ENCODE data around the gene SYTL4. TPM values are rescaled to one million over a fixed set of nuclear protein-coding genes. Genes with fewer than 3 reads are reported as not detected.

SYTL4 gene
- total RNA-seq, 2 experiments from 2014 or later, result not detected

DNA sequence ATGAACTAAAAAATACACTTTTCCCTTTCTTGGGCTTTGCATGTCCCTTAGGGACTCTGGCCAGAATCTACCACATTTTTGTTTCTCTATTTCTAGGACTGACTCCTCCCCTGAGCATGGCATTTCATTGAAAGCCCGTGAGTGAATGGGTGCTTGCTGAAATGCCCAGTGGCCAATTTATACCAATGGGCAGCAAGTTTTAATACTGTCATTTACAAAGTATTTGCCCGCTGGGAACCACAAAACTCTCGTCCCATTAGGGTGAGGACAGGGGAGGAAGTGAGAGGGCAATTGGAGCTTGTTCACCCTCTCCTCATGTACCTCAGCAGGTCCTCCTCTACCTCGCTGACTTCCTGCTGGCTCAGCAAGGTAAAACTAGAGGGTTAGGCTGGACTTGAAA is 86.8 kb downstream of the SYTL4 start:
- no peak overlapping the region for H2AFZ ChIP-seq (ENCODE audit: low read length)
- H3K4me2 ChIP-seq (ENCODE audit: low read length), result no peak overlapping the region
- DNase-seq (ENCODE audit: low spot score), result no peak
- H4K20me1 ChIP-seq (ENCODE audit: insufficient read depth, low read length), result no peaks in the 10 kb centered on the region
- no peaks in the 10 kb centered on the region for H3K9me3 ChIP-seq (ENCODE audit: low read length)
- POLR2A ChIA-PET, result no interaction called here
- no peak overlapping the region for H3K27ac ChIP-seq (ENCODE audit: low read depth, low read length, poor library complexity, severe bottlenecking)
- intact Hi-C loops (cut with micrococcal nuclease; ENCODE audit: unreplicated experiment), result no loop called here
- no peaks in the 10 kb centered on the region for H3K9me2 ChIP-seq (ENCODE audit: insufficient read depth, low read length)
- no peak for TF ChIP-seq EZH2phosphoT487 (IDR thresholded peaks at IDR 0.05; ENCODE audit: borderline replicate concordance, low read depth, low read length)
- TF ChIP-seq, protein P1, sequence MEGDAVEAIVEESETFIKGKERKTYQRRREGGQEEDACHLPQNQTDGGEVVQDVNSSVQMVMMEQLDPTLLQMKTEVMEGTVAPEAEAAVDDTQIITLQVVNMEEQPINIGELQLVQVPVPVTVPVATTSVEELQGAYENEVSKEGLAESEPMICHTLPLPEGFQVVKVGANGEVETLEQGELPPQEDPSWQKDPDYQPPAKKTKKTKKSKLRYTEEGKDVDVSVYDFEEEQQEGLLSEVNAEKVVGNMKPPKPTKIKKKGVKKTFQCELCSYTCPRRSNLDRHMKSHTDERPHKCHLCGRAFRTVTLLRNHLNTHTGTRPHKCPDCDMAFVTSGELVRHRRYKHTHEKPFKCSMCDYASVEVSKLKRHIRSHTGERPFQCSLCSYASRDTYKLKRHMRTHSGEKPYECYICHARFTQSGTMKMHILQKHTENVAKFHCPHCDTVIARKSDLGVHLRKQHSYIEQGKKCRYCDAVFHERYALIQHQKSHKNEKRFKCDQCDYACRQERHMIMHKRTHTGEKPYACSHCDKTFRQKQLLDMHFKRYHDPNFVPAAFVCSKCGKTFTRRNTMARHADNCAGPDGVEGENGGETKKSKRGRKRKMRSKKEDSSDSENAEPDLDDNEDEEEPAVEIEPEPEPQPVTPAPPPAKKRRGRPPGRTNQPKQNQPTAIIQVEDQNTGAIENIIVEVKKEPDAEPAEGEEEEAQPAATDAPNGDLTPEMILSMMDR (conservative IDR thresholded peaks at IDR 0.05; ENCODE audit: low read length), result no peak
- peaks cover 10% of the 10 kb centered on the region for H3K4me1 ChIP-seq (ENCODE audit: insufficient read depth, low read length, poor library complexity, severe bottlenecking)
- CTCF ChIA-PET (ENCODE audit: unreplicated experiment), result no interaction called here
- no peaks in the 10 kb centered on the region for H3K36me3 ChIP-seq (ENCODE audit: insufficient read depth, low read length)
- no peaks in the 10 kb centered on the region for H3K79me2 ChIP-seq (ENCODE audit: insufficient read depth, low read depth, low read length)
- no TSS peak for BruUV-seq (replicated peaks)
- no peak overlapping the region for H3K4me3 ChIP-seq (ENCODE audit: low read depth, low read length, poor library complexity, severe bottlenecking)

DNA sequence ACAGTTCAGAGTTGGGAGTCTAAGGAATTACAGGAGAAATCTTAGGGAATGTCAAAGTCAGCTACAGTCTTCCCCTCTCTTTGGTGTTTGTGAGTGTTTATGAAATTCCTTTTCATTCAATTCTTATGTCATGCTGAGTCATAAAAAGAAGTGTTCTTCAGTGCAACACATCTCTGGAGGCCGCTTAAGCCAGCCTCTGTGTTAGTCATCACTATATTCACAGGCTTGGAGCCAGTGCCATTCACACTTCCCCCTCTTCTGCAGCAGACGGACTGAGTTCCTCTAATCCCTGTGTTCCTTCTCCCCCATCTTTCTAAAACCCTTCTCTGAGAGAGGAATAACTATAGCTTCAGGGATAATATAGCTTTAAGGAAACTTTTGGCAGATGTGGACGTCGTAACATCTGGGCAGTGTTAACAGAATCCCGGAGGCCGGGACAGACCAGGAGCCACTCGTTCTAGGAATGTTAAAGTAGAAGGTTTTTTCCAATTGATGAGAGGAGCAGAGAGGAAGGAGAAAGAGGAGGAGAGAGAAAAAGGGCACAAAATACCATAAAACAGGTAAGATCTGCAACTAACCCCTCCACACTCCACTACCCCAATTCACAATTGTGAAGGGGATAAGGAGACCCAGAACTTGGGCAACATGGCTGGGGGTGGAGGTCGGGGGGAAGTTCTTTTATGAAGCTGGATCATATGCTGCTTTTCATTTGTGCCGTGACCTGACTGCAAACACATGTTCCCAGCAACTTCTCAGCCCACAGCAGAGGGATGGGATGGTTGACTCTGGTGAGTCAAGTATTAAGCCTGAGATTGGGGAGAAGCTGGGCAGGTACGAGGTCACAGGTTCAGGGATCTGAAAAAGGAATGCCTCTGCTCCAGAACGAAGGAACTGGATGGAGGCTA is 87.7 kb downstream of the SYTL4 start, which contains the start of gene SRPX2:
Gene SRPX2 (plus strand): TSS at position 244 of the 905 bp plus-strand sequence. CDS start 2,124 bp downstream, outside the sequence.
- peaks cover 10% of the 10 kb centered on the region for H3K4me1 ChIP-seq (ENCODE audit: insufficient read depth, low read length, poor library complexity, severe bottlenecking)
- H3K27ac ChIP-seq (ENCODE audit: low read depth, low read length, poor library complexity, severe bottlenecking), result no peak within 1 kb of the TSS
- CTCF ChIA-PET (ENCODE audit: unreplicated experiment), result no interaction called here
- H3K9me2 ChIP-seq (ENCODE audit: insufficient read depth, low read length), result no peaks in the 10 kb centered on the region
- no peak within 1 kb of the TSS for H3K4me2 ChIP-seq (ENCODE audit: low read length)
- POLR2A ChIA-PET, result interaction anchor here (0.7 kb wide), 1 partner anchor 226 kb away, joined by 3 read pairs; no protein-coding TSS in a partner anchor
- no peak for DNase-seq (ENCODE audit: low spot score)
- no peaks in the 10 kb centered on the region for H4K20me1 ChIP-seq (ENCODE audit: insufficient read depth, low read length)
- intact Hi-C loops (cut with micrococcal nuclease; ENCODE audit: unreplicated experiment), result no loop called here
- no peak within 1 kb of the TSS for H2AFZ ChIP-seq (ENCODE audit: low read length)
- BruUV-seq (replicated peaks), result no TSS peak
- no peaks in the 10 kb centered on the region for H3K79me2 ChIP-seq (ENCODE audit: insufficient read depth, low read depth, low read length)
- TF ChIP-seq, protein P1 (conservative IDR thresholded peaks at IDR 0.05; ENCODE audit: low read length), result no peak
- no peak for TF ChIP-seq EZH2phosphoT487 (IDR thresholded peaks at IDR 0.05; ENCODE audit: borderline replicate concordance, low read depth, low read length)
- H3K4me3 ChIP-seq (ENCODE audit: low read depth, low read length, poor library complexity, severe bottlenecking), result no peak within 1 kb of the TSS
- no peaks in the 10 kb centered on the region for H3K9me3 ChIP-seq (ENCODE audit: low read length)
- no peaks in the 10 kb centered on the region for H3K36me3 ChIP-seq (ENCODE audit: insufficient read depth, low read length)

DNA sequence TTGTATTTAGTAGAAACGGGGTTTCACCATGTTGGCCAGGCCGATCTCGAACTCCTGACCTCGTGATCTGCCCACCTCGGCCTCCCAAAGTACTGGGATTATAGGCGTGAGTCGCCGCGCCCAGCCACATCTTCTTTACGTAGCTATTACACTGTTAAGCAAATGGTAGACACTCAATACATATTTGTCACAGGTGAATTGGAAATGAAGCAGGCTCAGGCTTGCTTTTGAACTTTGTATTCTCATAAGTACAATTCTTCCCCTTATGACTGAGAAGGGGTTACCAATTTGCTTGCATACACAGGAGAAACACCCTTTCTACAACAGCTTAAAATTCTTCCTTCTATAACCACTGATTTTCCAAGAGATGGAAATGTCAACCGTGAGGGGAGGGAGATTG is 88.7 kb downstream of the SYTL4 start:
- Histone ChIP-seq H4K20me1 (ENCODE audit: insufficient read depth, low read length) (no peaks in the 10 kb centered on the region), H3K27ac (ENCODE audit: low read depth, low read length, poor library complexity, severe bottlenecking) (no peak overlapping the region), H3K4me2 (ENCODE audit: low read length) (no peak overlapping the region), H3K9me3 (ENCODE audit: low read length) (no peaks in the 10 kb centered on the region), H2AFZ (ENCODE audit: low read length) (no peak overlapping the region), H3K79me2 (ENCODE audit: insufficient read depth, low read depth, low read length) (no peaks in the 10 kb centered on the region), H3K9me2 (ENCODE audit: insufficient read depth, low read length) (no peaks in the 10 kb centered on the region), H3K4me3 (ENCODE audit: low read depth, low read length, poor library complexity, severe bottlenecking) (no peak overlapping the region), H3K4me1 (ENCODE audit: insufficient read depth, low read length, poor library complexity, severe bottlenecking) (peaks cover 10% of the 10 kb centered on the region), H3K36me3 (ENCODE audit: insufficient read depth, low read length) (no peaks in the 10 kb centered on the region)
- CTCF ChIA-PET (ENCODE audit: unreplicated experiment), result no interaction called here
- intact Hi-C loops (cut with micrococcal nuclease; ENCODE audit: unreplicated experiment), result no loop called here
- BruUV-seq (replicated peaks), result no TSS peak
- POLR2A ChIA-PET, result interaction anchor here (0.7 kb wide), 1 partner anchor 225 kb away, joined by 3 read pairs; no protein-coding TSS in a partner anchor
- TF ChIP-seq, protein P1 (conservative IDR thresholded peaks at IDR 0.05; ENCODE audit: low read length), result no peak
- no peak for TF ChIP-seq EZH2phosphoT487 (IDR thresholded peaks at IDR 0.05; ENCODE audit: borderline replicate concordance, low read depth, low read length)
- no peak for DNase-seq (ENCODE audit: low spot score)

All from OCI-LY7 (cell line).